NCI-H2196 treated with DMSO at 0.1 percent for 48 hours (cell line): ENCODE data around the gene SLC12A6.
"Not testable (repeated sequence)": the region's sequence is repeated elsewhere in the genome, so short reads cannot be mapped to it uniquely, and the experiment has no call there.

Experiments
- DNase-seq: peaks from one replicate; lab custom pipeline; 2025; ENCODE audit not compliant: unreplicated experiment; lab: John Stamatoyannopoulos, UW

Gene SLC12A6

DNA sequence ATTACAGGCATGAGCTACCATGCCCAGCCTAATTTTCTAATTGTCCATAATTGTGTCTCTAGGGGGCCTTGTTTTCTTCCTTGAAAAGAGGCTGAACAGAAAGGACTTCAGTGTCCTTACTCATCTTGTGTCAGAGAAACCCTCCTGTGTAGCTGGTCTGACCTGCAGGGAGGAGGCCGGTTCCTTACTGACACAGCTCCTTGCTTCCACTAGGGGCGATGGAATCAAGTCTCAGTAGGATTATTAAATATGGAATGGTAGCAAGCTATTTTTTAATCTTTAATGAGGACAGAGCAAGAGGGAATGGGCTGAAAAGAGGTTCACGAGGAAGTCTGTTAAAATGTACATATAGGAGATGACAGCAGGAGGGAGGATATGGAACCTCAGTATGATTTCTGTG is 20.8 kb upstream of the SLC12A6 start:
- no peak for DNase-seq

DNA sequence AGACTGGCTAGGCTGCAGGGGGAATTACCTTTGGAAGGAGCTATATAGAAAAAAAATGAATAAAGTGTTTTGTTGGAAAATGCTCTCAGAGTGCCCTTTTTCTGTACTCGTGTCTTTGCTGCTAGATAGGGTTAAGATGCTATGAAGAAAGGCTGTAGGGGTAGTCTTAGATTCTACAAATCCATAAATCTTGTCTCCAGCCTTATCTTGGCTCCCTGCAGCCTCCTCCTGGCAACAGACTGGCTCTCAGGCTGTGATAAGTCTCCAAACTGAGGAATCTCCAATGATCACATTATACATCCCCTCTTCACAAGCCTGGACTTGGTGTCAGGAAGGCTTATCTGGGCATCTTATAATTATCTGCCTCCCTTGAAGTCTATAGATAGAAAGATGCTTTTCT is 20.1 kb upstream of the SLC12A6 start:
- DNase-seq, result no peak

DNA sequence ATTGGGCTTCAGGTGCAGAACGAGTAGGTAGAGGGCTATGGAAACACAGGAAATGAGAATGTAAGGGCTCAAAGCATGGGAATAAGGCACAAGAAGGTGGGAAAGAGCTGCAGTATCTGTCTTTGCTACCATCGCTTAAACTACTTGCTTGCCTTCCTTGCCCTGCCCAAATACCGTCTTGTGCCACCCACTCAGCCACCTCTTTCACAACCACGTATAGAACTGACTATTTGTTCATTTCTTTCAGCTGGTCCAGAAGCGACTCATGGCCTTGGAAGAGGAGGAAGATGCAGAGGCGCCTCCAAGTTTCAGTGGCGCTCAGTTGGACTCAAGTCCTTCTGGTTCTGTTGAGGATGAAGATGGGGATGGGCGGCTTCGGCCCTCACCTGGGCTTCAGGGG is 17.7 kb upstream of the SLC12A6 start:
- DNase-seq, result no peak

DNA sequence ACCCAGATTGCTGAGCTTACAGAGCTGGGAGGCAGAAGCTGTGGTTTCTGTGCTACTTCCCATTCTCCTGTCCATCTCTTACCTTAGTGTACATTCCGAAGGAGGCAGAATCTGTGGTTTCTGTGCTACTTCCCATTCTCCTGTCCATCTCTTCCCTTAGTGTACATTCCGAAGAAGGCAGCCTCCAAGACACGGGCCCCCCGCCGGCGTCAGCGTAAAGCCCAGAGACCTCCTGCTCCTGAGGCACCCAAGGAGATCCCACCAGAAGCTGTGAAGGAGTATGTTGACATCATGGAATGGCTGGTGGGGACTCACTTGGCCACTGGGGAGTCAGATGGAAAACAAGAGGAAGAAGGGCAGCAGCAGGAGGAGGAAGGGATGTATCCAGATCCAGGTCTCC is 16.7 kb upstream of the SLC12A6 start:
- no peak for DNase-seq

DNA sequence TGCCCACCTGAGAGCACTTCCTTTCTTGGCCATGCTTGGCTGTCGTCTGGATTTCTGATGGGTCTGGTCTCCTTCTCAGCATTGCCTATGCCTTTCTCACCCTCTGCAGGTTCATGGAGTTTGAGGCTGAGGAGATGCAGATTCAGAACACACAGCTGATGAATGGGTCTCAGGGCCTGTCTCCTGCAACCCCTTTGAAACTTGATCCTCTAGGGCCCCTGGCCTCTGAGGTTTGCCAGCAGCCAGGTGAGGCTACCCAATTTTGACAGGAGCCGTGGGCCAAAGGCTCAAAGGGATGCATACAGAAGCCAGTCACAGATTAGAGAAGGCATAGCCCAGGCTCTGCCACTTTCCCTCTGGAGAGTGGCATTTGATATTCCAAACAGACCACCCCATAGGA is 16.0 kb upstream of the SLC12A6 start:
- no peak for DNase-seq

DNA sequence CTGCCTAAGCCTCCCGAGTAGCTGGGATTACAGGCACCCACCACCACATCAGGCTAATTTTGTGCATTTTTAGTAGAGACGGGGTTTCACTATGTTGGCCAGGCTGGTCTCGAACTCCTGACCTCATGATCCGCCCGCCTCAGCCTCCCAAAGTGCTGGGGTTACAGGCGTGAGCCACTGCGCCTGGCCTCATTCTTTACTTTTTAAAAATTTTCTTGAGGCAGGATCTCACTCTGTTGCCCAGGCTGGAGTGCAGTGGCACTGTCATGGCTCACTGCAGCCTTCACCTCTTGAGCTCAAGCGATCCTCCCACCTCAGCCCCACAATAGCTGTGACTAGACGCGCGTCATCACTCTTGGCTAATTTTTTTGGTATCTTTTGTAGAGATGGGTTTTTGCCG is 15.4 kb upstream of the SLC12A6 start:
- DNase-seq, result not testable (repeated sequence)

DNA sequence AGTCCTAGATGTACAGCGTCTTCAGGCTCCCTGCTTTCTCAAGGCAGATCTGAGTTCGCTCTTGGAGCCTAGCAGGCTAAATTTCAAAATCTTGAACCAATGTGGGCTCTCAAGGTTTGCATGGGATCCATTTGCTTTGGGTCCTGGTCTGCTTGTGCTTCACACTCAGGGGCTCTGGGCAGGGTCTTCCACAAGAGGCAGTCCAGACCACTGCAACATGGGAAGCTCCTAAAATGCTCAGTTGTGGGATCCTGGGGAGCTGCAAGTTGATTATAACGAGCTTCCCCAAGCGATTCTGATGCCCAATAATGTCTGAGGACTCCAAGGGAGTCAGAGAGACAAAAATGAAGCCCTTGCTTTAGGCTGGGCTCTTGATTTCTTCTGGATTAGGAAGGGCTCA is 12.2 kb upstream of the SLC12A6 start:
- no peak for DNase-seq

DNA sequence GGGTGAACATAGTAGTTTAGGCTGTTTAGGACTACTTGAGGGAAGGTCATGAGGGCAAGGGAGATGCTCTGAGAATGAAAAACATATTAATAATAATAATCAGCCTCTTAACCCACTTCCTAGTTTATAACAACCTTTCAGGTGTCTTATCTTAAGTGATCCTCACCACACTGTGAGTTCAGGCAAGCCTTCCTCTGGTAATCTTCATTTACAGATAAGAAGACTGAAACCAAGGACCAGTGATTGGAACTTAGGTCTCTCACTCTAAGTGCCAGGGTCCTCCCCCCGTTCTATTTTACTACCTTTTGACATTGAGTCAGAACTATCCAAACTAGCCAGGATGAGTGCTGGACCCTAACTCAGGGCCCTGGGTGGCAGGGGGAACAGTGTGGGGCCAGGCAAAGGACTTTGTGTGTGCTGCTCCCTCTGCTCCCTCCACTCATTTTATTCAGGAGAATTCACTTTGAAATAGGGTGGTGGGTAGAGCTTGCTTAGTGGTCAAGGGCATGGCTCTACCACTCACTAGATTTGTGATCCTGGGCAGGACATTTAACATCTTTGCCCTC is 11.2 kb upstream of the SLC12A6 start:
- DNase-seq, result no peak

DNA sequence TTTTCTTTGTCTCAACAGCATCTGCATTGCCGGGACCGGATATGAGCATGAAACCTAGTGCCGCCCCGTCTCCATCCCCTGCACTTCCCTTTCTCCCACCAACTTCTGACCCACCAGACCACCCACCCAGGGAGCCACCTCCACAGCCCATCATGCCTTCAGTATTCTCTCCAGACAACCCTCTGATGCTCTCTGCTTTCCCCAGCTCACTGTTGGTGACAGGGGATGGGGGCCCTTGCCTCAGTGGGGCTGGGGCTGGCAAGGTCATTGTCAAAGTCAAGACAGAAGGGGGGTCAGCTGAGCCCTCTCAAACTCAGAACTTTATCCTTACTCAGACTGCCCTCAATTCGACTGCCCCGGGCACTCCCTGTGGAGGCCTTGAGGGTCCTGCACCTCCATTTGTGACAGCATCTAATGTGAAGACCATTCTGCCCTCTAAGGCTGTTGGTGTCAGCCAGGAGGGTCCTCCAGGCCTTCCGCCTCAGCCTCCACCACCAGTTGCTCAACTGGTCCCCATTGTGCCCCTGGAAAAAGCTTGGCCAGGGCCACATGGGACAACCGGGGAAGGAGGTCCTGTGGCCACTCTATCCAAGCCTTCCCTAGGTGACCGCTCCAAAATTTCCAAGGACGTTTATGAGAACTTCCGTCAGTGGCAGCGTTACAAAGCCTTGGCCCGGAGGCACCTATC is 10.5 kb upstream of the SLC12A6 start:
- DNase-seq, result no peak

DNA sequence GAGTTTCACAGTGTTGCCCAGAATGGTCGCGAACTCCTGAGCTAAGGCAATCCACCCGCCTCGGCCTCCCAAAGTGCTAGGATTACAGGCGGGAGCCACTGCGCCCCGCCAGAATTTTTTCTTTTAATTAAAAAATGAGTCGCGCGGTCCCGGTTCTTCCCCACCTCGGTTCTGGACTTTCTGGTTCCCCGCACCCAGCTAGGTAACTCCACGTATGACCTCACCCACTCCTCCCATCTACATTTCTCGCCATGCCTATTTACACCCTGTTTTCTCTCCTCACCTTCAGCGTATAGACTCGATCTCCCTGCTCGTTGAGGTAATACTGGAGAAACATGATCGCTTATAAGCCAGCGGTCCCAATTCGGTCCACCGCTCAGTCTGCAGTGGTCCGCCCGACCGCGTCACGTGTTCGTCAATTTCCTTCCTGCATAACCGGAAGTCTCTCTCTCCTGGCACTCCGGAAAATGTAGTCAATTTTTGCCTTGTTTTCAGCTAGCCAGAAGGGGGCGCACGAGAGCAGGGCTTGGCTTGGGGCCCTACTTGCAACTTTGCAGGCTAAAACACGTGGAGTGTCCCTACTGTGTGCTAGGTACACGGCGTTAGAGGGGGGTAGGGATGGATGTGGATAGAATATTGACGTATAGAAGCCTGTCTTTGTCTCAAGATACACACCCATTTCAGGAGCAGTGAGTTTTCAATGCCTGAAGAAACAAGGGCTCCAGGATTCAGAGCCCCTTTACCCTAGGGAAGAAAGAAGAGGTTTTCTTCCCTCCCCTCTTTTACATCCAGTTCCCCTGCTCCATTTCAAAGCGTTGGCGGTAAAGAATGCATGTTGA is 5.4 kb upstream of the SLC12A6 start, which contains the start of the genes NOP10 and NUTM1:
TSS of gene NOP10 (minus strand) at position 400 of the 839 bp plus-strand sequence. CDS start at position 337, 63 bp downstream.
TSS of gene NUTM1 (plus strand) at position 579 of the 839 bp plus-strand sequence. CDS start 382 bp downstream, outside the sequence.
- peak; percentile 54 for DNase-seq

DNA sequence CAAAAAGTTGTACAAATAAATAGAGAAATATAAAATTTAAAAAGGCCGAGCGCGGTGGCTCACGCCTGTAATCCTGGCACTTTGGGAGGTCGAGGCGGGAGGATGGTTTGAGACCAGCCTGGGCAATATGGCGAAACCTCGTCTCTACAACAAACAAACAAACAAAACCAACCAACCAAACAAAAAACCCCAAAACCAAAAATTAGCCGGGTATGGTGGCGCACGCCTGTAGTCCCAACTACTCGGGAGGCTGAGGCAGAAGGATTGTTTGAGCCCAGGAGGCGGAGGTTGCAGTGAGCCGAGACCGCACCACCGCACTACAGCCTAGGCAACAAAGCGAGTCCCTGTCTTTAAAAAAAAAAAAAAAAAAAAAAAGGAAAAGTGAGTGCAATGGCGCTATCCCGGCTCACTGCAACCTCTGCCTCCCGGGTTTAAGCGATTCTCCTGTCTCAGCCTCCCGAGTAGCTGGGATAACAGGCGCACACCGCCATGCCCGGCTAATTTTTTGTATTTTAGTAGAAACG is 4.7 kb upstream of the SLC12A6 start:
- not testable (repeated sequence) for DNase-seq

DNA sequence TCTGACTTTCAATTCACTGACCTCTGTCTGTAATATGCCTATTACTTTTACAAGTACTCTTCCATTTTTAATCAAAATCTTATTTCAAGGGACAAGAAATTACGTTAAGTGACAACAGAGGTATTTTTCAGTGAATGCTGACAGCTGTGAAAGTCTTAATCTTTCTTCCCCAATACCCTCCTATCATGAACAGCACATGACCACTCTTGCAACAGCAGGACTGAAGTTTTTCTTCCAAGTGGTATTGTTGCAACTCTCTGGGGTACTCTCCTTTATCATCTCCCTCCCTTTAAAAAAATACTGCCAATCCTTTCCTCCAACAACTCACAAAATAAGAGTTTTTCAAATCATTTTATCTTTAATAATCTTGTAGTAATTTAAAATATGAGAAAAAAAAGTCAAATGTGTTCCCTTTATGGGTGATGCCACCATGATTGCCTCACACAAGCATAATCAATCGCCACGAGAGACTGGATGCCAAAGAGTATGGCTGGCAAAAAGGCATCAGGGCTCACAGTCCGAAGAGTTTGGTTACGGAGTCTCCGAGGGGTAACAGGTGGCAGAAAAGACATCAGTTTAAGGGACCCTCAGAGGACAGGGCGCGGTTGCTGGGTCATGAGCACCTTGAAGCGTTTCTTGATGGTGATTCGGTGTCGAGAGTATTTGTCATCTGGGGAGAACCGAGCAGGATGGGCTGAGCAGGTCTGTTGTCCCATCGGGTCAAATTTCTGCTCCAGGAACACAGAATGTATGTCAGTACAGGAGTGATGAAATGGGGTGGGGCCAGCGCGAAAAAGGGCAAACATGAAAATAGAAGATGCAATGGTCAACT is 4.0 kb upstream of the SLC12A6 start:
- DNase-seq, result no peak

DNA sequence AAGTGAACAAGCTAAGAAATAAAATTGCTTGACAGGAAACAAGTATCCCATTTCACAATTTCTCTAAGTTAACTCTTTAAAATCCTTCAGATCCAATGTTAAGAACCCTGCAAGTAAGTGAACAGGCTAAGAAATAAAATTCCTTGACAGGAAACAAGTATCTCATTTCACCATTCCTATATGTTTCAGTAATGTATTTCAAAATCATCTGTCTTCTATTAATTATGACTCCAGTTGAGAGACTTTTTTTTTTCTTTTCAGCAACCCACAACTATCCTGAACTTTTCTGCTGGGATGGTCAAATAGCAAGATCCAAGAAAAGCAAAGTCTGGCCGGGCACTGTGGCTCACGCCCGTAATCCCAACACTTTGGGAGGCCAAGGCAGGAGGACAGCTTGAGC is 2.4 kb upstream of the SLC12A6 start:
- DNase-seq, result no peak

DNA sequence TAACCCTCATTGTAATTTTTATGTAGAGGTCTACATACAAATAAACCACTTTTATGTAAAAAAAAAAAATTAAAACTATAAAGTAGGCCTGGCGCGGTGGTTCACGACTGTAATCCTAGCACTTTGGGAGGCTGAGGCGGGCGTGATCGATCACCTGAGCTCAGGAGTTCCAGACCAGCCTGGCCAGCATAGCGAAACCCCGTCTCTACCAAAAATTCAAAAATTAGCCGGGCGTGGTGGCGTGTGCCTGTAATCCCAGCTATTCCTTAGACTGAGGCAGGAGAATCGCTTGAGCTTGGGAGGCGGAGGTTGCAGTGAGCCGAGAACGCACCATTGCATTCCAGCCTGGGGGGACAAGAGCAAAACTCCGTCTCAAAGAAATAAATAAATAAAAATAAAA is 766 bp upstream of the SLC12A6 start:
- DNase-seq, result no peak

DNA sequence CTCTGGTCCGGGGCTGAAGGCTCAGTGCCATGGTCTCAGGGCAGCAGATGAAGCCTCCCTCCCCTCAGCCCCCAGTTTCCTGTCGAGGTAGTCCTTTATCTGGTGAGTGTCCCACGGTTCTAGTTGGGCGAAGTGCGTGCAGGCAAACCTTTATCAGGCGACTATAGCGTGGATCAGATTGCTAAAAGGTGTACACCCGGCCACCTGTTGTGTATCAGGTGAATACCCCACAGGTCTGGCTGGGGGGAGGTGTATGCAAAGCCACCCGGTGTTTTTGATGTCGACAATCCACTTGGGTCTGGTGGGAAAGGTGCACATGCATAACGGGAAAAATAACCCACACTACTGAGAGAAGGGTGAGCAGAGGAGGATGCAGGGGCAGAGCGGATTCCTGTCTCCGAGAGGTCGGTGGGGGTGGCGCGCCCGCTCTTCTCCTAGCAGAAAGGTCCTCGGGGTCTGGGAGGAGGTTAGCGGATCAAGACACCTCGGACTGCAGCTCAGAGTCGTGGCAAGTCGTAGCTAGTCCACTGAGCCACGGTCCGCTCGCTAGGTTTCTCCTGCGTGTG is 507 bp downstream of the SLC12A6 start:
- DNase-seq, result no peak

DNA sequence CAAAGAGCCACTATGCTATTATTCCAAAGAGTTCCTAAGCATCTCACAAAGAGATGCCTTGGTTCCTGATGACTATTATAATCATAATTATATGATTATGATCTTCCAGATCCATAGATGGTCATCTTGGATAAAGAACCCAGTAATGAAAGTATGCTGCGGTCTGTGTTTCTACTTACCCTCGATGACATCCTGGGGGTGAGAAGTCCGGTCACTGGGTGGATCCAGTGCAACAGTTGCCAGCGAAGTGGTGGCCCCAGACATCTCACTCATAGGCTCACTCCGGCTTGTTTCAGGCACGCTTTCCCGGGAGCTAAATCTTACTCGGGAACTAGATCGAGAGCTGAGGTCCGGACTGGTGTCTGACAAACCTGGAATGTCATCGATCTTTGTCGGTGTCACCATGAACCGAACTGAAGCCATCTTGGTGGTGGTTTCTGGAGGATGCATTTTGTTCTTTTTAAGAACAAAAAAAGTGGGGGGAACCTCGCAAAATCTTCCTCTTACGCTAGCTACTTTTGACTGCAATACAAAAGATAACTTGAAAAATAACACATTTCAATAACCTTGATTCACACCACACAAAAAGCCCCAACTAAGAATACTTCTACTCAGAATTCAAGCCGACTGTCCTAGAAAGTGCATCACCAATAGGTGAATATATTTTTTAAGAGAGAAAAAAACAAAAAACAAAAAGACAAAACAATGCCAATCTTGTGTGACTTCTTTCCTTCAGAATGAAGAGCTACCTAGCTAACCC is 1.2 kb downstream of the SLC12A6 start:
- no peak for DNase-seq

DNA sequence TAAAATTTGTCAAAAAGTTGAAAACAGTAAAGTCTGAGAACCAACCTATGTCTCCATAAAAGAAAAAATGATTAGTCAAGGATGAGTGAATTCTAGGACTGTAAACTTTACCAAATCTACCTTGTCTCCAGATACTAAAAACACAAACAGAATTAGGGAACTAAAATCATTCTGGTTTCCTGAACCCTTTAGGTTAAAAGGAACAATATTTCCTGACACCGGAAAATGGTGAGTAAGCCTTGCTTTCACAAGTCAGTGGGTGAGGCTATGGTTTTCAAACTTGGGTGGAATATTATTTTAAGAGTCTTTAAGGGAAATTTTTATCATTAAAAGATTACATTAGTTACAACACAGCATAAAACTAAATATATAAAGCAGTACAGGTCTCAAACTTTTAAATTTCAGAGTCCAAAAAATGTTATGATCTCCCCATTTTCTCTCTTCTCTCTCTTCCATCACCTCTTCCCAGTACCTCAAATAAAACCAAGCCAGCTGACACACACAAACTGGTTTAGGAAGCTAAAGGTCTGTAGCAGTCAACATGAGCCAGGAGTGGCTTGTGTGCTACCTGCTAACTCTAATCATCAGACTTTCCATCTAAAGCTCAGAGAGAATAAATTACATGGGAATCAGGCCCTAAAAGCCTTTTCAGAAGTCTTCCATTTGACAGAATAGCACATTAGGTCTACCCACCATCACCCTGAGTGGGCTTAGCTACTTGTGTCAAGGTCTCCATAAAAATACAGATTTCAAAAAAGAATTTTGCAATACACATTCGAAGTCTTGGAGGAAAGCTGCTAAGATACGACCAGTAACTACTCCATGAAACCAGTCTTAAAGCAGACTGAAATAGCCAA is 2.2 kb downstream of the SLC12A6 start:
- no peak for DNase-seq

DNA sequence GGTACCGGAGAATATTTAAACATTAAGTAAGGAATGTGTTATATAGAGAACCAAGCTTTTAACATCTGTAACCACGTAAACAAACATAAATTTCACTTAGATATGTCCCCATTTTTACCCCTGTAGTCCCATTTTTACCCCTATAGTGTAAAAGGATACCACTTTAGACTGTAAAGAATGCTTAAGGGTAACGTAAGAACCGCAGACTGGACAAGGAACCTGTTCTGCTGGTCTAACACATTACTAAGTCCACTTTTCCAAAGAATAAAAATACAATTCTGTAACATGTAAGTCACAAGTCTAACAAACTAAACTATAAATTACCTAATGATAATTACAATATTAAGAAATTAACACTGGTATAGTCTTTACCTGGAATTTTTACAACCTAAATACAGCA is 2.9 kb downstream of the SLC12A6 start:
- no peak for DNase-seq

DNA sequence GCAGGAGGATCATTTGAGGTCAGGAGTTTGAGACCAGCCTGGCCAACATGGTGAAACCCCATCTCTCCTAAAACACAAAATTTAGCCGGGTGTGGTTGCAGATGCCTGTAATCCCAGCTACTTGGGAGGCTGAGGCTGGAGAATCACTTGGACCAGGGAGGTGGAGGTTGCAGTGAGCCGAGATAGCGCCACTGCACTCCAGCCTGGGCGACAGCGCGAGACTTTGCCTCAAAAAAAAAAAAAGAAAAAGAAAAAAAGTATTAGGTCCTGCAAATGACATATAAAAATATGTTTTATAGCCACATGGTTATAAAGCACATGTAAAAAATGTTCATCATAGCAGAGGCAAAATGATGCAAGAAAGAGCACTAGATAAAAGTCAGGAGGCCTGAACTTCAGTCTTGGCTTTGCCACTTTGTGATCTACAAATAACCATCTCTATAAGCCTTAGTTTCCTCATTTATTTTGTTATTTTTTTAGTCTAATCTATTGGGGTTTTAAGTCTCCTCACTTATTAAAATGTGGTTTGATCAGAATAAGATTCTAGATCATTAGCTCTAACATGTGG is 4.9 kb downstream of the SLC12A6 start:
- no peak for DNase-seq
